Mammary epithelial cell (primary cell): ENCODE data around the gene SH3D19.

Source experiments
- EZH2 ChIP-seq: IDR thresholded peaks from 2 replicates; pipeline ENCODE4 v1.6.1; 2012; ENCODE audit warnings: low read length, inconsistent platforms, borderline replicate concordance
- TF ChIP-seq, protein P1 (sequence below), 2 donors: IDR thresholded peaks in 1 of 2; conservative IDR thresholded peaks in 1 of 2; 2 replicates each; pipeline ENCODE4 v1.5.1; 2011 to 2012; ENCODE audit warnings: inconsistent platforms in 2 of 2, low read length in 2 of 2, mild to moderate bottlenecking in 2 of 2, control low read depth in 1 of 2, low read depth in 1 of 2; ENCODE audit not compliant: insufficient read depth in 1 of 2; ENCODE audit errors: extremely low read depth in 1 of 2

GRCh38 chr4:151227731-151228130, 97.7 kb downstream of the SH3D19 start:
- TF ChIP-seq, protein P1, sequence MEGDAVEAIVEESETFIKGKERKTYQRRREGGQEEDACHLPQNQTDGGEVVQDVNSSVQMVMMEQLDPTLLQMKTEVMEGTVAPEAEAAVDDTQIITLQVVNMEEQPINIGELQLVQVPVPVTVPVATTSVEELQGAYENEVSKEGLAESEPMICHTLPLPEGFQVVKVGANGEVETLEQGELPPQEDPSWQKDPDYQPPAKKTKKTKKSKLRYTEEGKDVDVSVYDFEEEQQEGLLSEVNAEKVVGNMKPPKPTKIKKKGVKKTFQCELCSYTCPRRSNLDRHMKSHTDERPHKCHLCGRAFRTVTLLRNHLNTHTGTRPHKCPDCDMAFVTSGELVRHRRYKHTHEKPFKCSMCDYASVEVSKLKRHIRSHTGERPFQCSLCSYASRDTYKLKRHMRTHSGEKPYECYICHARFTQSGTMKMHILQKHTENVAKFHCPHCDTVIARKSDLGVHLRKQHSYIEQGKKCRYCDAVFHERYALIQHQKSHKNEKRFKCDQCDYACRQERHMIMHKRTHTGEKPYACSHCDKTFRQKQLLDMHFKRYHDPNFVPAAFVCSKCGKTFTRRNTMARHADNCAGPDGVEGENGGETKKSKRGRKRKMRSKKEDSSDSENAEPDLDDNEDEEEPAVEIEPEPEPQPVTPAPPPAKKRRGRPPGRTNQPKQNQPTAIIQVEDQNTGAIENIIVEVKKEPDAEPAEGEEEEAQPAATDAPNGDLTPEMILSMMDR (conservative IDR thresholded peaks at IDR 0.05 in 1 of 2, IDR thresholded peaks at IDR 0.05 in 1 of 2; ENCODE audit: extremely low read depth in 1 of 2, insufficient read depth in 1 of 2, low read depth in 1 of 2, low read length in 2 of 2): no peak
- no peak for TF ChIP-seq EZH2
